RWPE2 (cell line): Measurements from ENCODE around the gene PSENEN.
A peak's percentile ranks its signal among the peaks of the same experiment; 100 is the strongest.

ENCODE experiments used
- ATAC-seq: fragments of 200-7000 bp; cut with Tn5 transposase; 3 replicates; pipeline ENCODE4 v1.9.1; 2021; ENCODE audit warnings: low read depth
- DNase-seq: peaks from one replicate; pipeline ENCODE4 v3.0.0-alpha.2; 2020; ENCODE audit warnings: low spot score
- H3K27ac ChIP-seq: fragments of 450-650 bp; 2 replicates; pipeline ENCODE4 v1.5.1; 2017; ENCODE audit warnings: mild to moderate bottlenecking; ENCODE audit not compliant: poor library complexity, severe bottlenecking
- H3K27me3 ChIP-seq: fragments of 250-450 bp; sonication (Bioruptor Pico); 2 replicates; pipeline ENCODE4 v1.5.1; 2021; ENCODE audit warnings: mild to moderate bottlenecking, moderate library complexity; ENCODE audit not compliant: insufficient read depth, poor library complexity, severe bottlenecking
- H3K36me3 ChIP-seq: fragments of 250-450 bp; sonication (Bioruptor Pico); 2 replicates; pipeline ENCODE4 v1.5.1; 2020; ENCODE audit warnings: low read depth, mild to moderate bottlenecking, moderate library complexity
- H3K4me1 ChIP-seq: fragments of 250-450 bp; sonication (Bioruptor Pico); 2 replicates; pipeline ENCODE4 v1.5.1; 2021; ENCODE audit warnings: mild to moderate bottlenecking, moderate library complexity; ENCODE audit not compliant: insufficient read depth, poor library complexity, severe bottlenecking
- H3K4me3 ChIP-seq: fragments of 250-450 bp; sonication (Bioruptor Pico); 2 replicates; pipeline ENCODE4 v1.5.1; 2021; ENCODE audit warnings: mild to moderate bottlenecking, moderate library complexity; ENCODE audit not compliant: severe bottlenecking
- H3K9me3 ChIP-seq: fragments of 250-450 bp; sonication (Bioruptor Pico); 2 replicates; pipeline ENCODE4 v1.5.1; 2021; ENCODE audit warnings: mild to moderate bottlenecking, moderate library complexity; ENCODE audit not compliant: severe bottlenecking
- CTCF ChIP-seq: fragments of 450-650 bp; IDR thresholded peaks from one replicate; pipeline ENCODE4 v1.5.1; 2017; ENCODE audit warnings: mild to moderate bottlenecking, moderate library complexity; ENCODE audit not compliant: poor library complexity, severe bottlenecking

PSENEN gene

GRCh38 chr19:35744430-35745327, 772 bp upstream of the PSENEN start:
- ATAC-seq: peak; percentile 51
- peak; percentile 35 for TF ChIP-seq CTCF
- H3K4me3 ChIP-seq: peak overlapping the region; percentile 70
- H3K36me3 ChIP-seq: no peaks in the 10 kb centered on the region
- H3K27ac ChIP-seq: peak overlapping the region; percentile 82
- H3K4me1 ChIP-seq: no peaks in the 10 kb centered on the region
- DNase-seq: peak; percentile 96
- no peaks in the 10 kb centered on the region for H3K27me3 ChIP-seq
- H3K9me3 ChIP-seq: no peaks in the 10 kb centered on the region

- DNase-seq: no peak
- Histone ChIP-seq H3K4me3 (peak overlapping the region; percentile 70), H3K27ac (peak overlapping the region; percentile 82), H3K27me3 (no peaks in the 10 kb centered on the region), H3K4me1 (no peaks in the 10 kb centered on the region), H3K36me3 (no peaks in the 10 kb centered on the region), H3K9me3 (no peaks in the 10 kb centered on the region)
- TF ChIP-seq CTCF: no peak
- ATAC-seq: no peak
These were observed 624 bp downstream of the PSENEN start for GRCh38 chr19:35746087-35746462.

- H3K4me1 ChIP-seq: no peaks in the 10 kb centered on the region
- TF ChIP-seq CTCF: no peak
- H3K27ac ChIP-seq: no peak overlapping the region
- H3K36me3 ChIP-seq: no peaks in the 10 kb centered on the region
- DNase-seq (peak; percentile 42), ATAC-seq (no peak)
- H3K9me3 ChIP-seq: no peaks in the 10 kb centered on the region
- H3K4me3 ChIP-seq: peak overlapping the region; percentile 70
- H3K27me3 ChIP-seq: no peaks in the 10 kb centered on the region
These were observed 1.1 kb downstream of the PSENEN start for GRCh38 chr19:35746531-35746930.

- Histone ChIP-seq H3K4me3 (peak within 1 kb of the TSS; percentile 72), H3K4me1 (no peaks in the 10 kb centered on the region), H3K9me3 (no peaks in the 10 kb centered on the region), H3K27ac (no peak within 1 kb of the TSS), H3K36me3 (no peaks in the 10 kb centered on the region), H3K27me3 (no peaks in the 10 kb centered on the region)
- DNase-seq (peak; percentile 98), ATAC-seq (peak; percentile 86)
- no peak for TF ChIP-seq CTCF
These were observed 2.9 kb downstream of the PSENEN start, which contains the start of gene LIN37 for GRCh38 chr19:35748106-35749020. LIN37 (plus strand) TSS chr19:35748576; CDS start chr19:35748725, 149 bp downstream.
